Bronchial epithelial cell (primary cell): ENCODE measurements around the gene BATF3. TPM values are rescaled to one million over a fixed set of nuclear protein-coding genes. Genes with fewer than 3 reads are reported as not detected.

Source experiments
- DNase-seq: peaks from one replicate; pipeline ENCODE4 v3.0.0-alpha.2; 2010; ENCODE audit warnings: low read depth
- FAIRE-seq: peaks from 2 replicates; lab custom pipeline; 2011; peaks lifted over from hg19 to GRCh38; lab: Jason Lieb, UNC
- H3K27me3 ChIP-seq: 2 replicates; pipeline ENCODE4 v1.5.1; 2011; ENCODE audit warnings: low read length; ENCODE audit not compliant: control insufficient read depth, insufficient read depth
- H3K36me3 ChIP-seq: 2 replicates; pipeline ENCODE4 v1.5.1; 2011; ENCODE audit warnings: low read length; ENCODE audit not compliant: control insufficient read depth, insufficient read depth
- H3K4me3 ChIP-seq: 2 replicates; pipeline ENCODE4 v1.5.1; 2011; ENCODE audit warnings: mild to moderate bottlenecking, low read depth, low read length, control low read depth
- CTCF ChIP-seq: IDR thresholded peaks from 2 replicates; pipeline ENCODE4 v1.5.1; 2011; ENCODE audit warnings: mild to moderate bottlenecking, moderate library complexity, low read length, control low read depth, inconsistent platforms; ENCODE audit not compliant: insufficient read depth, severe bottlenecking
- total RNA-seq: library from RNA; depleted of rRNA; stranded (reverse); fragments of >200 nt; gene quantifications from 2 replicates; pipeline ENCODE4 v1.2.1, GENCODE V29; 2014

Gene BATF3
- total RNA-seq, 1 donor from 2014 or later, result 0.26 TPM

GRCh38 chr1:212722270-212722957 is 22.8 kb upstream of the BATF3 start:
- no peak for TF ChIP-seq CTCF
- H3K27me3 ChIP-seq, result no peaks in the 10 kb centered on the region
- no peak for FAIRE-seq
- H3K36me3 ChIP-seq, result no peaks in the 10 kb centered on the region
- no peak for DNase-seq
- H3K4me3 ChIP-seq, result no peak overlapping the region

GRCh38 chr1:212721388-212722247 is 22.0 kb upstream of the BATF3 start:
- FAIRE-seq, result no peak

GRCh38 chr1:212719633-212720032 is 20.0 kb upstream of the BATF3 start:
- FAIRE-seq, result no peak

More at GRCh38 chr1:212721388-212722247, 22.0 kb upstream of the BATF3 start:
- Histone ChIP-seq H3K4me3 (no peak overlapping the region), H3K36me3 (no peaks in the 10 kb centered on the region), H3K27me3 (no peaks in the 10 kb centered on the region)
- TF ChIP-seq CTCF, result no peak
- DNase-seq, result peak; percentile 77

DNA sequence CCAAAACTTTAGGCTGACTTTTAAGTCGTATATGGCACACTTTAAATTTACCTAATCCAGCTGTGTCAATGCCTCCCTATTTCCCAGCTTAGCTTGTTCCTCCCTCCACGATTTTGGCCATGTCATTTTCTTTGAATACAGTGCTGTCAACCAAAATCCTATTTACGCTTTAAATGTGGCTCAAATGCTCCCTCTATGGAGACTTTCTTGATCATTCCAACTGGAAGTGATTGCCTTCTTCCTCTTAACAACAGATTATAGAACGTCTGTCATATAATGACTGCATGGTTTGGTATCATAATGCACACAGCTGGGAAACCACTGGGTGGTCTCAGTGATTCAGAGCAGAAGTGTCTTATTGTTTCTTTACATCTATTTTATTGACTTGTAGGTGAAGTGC is 18.9 kb upstream of the BATF3 start:
- FAIRE-seq (no peak), DNase-seq (no peak)
- Histone ChIP-seq H3K4me3 (no peak overlapping the region), H3K27me3 (no peaks in the 10 kb centered on the region), H3K36me3 (no peaks in the 10 kb centered on the region)
- TF ChIP-seq CTCF, result no peak

More at GRCh38 chr1:212719633-212720032, 20.0 kb upstream of the BATF3 start:
- Histone ChIP-seq H3K4me3 (no peak overlapping the region), H3K27me3 (no peaks in the 10 kb centered on the region), H3K36me3 (no peaks in the 10 kb centered on the region)
- TF ChIP-seq CTCF, result no peak
- no peak for DNase-seq

DNA sequence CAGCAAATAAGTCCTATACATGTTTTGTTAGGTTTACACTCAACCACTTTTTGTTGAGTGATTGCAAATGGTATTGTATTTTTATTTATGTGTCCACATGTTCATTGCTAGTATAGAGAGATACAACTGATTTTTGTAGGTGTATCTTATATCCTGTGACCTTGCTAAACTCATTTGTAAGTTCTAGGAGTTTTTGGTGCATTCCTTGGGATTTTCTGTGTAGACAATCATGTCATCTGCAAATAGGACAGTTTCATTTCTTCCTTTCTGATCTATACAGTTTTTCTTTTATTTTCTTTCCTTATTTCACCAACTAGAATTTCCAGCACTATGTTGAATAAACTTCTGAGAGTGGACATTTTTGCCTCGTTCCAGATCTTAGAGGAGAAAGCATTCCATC is 16.5 kb upstream of the BATF3 start:
- no peaks in the 10 kb centered on the region for H3K36me3 ChIP-seq
- FAIRE-seq, result no peak
- no peak for DNase-seq
- H3K27me3 ChIP-seq, result no peaks in the 10 kb centered on the region
- no peak overlapping the region for H3K4me3 ChIP-seq
- TF ChIP-seq CTCF, result no peak
